SK-N-SH treated with all-trans-retinoic acid at 6 μM for 48 hours (cell line): Measurements from ENCODE around the gene ARL11.

Experiments used
- PPARA ChIP-seq: fragments of 250-450 bp; sonication (Bioruptor Pico); IDR thresholded peaks from 2 replicates; pipeline ENCODE4 v1.5.0; 2020; ENCODE audit warnings: mild to moderate bottlenecking, borderline replicate concordance
- ZFP3 ChIP-seq: fragments of 250-450 bp; sonication (Bioruptor Pico); IDR thresholded peaks from 2 replicates; pipeline ENCODE4 v1.5.0; 2020; ENCODE audit warnings: mild to moderate bottlenecking, moderate library complexity
- ZNF8 ChIP-seq: fragments of 450-650 bp; formaldehyde crosslinking; IDR thresholded peaks from 2 replicates; pipeline ENCODE4 v1.5.0; 2020; ENCODE audit warnings: mild to moderate bottlenecking, moderate library complexity
- TF ChIP-seq, protein P1 (sequence below): fragments of 250-450 bp; sonication (Bioruptor Pico); IDR thresholded peaks from 2 replicates; pipeline ENCODE4 v1.5.0; 2020; ENCODE audit warnings: mild to moderate bottlenecking, moderate library complexity

DNA sequence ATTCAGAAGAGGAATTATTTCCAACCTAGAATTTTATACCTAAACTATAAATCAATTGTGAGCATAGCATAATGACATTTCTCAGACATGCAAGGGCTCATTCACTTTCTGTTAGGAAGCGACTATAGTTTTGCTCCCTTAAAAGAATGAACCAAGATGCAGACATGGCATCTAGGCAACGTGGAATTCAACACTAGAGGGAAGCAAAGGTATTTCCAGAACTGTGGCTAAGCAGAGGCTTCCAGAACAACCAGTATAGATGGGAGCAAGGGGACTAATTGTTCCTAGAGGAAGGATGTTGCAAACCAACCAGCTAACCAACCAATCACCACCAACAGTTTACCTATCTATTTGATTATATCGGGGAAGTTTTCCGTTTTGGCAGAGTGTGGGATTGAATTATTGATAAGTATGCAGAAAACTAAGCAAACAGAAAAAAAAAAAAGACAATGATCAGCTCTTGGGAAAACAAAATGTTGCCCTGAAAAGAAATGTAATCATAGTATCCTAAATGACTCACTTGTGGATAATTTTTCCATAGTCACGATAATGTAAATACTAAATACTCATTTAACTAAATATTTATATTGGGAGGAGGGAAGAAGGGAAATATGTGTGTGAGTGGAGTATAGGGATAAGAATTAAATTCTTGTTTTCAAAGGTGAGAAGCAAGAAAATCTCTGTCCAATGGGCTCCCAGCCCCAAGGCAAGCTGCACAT lies 21.1 kb downstream of the ARL11 start:
- TF ChIP-seq PPARA (no peak), ZFP3 (no peak), ZNF8 (CRISPR knock-in tag) (no peak)
- TF ChIP-seq, protein P1, sequence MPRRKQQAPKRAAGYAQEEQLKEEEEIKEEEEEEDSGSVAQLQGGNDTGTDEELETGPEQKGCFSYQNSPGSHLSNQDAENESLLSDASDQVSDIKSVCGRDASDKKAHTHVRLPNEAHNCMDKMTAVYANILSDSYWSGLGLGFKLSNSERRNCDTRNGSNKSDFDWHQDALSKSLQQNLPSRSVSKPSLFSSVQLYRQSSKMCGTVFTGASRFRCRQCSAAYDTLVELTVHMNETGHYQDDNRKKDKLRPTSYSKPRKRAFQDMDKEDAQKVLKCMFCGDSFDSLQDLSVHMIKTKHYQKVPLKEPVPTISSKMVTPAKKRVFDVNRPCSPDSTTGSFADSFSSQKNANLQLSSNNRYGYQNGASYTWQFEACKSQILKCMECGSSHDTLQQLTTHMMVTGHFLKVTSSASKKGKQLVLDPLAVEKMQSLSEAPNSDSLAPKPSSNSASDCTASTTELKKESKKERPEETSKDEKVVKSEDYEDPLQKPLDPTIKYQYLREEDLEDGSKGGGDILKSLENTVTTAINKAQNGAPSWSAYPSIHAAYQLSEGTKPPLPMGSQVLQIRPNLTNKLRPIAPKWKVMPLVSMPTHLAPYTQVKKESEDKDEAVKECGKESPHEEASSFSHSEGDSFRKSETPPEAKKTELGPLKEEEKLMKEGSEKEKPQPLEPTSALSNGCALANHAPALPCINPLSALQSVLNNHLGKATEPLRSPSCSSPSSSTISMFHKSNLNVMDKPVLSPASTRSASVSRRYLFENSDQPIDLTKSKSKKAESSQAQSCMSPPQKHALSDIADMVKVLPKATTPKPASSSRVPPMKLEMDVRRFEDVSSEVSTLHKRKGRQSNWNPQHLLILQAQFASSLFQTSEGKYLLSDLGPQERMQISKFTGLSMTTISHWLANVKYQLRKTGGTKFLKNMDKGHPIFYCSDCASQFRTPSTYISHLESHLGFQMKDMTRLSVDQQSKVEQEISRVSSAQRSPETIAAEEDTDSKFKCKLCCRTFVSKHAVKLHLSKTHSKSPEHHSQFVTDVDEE: no peak
